CD4-positive, alpha-beta T cell treated with Interferon alpha-2 for 1 hour (primary cell): ENCODE results near the gene METTL3.
A peak's percentile ranks its signal among the peaks of the same experiment; 100 is the strongest.

Experiments used
- DNase-seq, 2 donors: peaks; one replicate each; pipeline ENCODE4 v3.0.0-alpha.2; 2020 to 2022

Gene METTL3

DNA sequence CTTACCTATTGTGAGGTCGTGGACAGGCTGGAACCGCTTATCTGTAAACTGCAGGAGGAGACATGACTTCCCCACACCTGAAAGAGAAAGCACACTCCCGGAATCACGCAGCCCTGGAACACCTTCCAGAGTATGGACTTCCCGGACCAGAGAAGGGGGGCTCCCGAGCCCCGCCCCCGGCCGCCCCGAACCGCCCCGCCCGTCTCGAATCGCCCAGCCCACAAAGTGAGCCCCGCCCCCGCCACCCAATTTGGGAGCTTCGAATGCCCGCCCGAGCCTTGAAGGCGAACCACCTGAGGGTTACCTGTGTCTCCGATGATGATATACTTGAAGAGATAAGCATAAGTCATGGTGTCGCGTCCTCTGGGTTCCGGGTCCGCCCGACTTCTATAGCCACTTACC is 34.6 kb downstream of the METTL3 start:
- no peak for DNase-seq

DNA sequence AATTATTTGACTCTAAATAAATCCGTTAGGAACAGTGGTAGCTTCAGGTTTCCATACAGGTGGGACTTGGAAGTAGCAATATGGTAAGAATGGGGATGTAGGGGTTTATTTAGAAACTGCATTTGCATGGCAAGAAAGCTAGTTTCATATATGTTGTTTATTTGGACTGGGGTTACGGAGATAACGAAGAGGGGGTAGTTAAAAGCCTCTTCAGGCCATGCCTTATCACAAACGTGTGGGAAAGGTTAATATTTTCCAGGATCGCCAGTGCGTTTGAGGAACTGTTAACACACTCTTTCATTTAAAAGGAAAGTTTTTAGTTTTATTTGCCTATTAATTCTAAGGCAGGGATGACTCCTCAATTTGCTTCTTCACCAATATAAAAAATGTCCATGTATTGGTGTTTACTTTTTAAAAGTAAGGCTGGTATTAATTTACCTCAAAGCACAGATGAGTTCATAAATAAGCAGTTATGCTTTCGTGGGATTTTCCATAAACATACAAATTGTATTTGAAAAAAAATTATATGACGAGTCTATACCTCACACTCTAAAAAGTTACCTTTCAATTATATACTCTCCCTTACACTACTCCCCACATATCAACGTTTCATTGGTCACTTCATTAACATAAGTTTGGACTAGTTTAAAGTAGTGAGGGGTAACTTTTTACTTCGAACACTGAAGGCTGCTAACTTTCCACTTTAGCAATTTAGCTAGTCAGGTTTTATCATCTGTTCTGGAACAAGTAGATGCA is 35.2 kb downstream of the METTL3 start:
- no peak for DNase-seq

DNA sequence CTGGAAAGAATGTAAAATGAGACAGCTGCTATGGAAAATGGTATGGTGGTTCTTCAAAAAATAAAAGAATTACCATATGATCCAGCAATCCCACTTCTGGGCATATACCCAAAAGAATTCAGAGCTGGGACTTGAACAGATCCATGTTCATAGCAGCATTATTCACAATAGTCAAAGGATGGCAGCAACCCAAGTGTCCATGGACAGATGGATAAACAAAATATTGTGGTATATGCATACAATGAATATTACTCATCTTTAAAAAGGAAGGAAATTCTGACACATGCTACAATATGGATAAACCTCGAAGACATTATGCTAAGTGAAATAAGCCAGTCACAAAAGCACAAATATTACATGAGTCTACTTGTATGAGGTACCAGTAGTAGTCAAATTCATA is 43.5 kb downstream of the METTL3 start:
- no peak for DNase-seq

DNA sequence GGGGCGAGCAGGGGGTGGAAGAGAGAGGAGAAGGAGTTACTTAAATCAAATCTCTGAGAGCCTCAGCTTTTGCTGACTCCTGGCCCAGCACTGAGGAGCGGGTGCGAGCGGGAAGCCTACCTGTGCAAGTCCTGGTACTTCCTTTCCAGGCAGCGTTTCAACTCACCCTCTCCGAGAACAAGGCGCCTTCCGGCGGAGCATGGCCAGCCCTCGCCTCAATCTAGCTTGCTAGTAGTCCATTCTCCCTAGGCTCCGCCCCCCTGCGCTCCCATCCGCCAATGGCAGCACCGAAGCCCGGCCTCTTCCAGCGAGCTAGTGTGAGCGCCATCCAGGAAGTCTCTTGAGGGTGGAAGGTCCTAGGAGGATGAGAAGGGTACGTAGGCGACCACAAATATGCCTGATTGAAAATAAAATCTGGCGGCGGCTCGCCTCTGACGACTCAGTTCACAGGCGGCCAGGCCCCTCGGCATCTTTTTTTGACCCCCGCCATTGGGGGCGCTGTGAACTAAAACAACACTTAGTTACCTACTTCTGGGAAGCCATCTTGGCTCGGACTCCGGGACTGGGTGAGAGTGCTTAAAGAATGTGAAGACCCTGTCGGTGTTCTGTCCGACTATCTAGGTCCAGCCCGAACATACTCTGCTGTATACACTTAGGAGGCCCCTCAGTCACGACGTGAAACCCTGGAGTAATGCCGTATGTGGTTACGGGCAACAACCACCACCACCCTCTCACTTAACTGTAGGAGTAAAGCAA is 55.0 kb downstream of the METTL3 start, which contains the start of gene CHD8:
Gene CHD8, minus strand, starts transcription at position 212 of the 756 bp plus-strand sequence. CDS start 24,480 bp downstream, outside the sequence.
- peak; percentile 100 for DNase-seq

DNA sequence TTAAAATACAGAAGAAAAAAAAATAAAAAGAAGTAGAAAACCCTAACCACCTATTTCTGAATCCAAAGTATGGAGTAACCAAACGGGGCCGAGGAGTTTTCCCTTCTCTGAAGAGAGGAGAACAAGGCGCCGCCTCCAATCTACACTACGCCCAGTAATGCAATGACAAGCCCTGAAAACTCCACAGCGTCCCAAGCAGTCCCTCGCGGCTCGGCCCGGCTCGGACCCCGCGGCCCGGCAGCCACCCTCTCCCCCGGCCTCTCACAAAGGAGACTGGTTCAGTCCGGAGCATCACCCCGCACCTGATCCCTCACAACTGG is 55.6 kb downstream of the METTL3 start:
- no peak for DNase-seq

DNA sequence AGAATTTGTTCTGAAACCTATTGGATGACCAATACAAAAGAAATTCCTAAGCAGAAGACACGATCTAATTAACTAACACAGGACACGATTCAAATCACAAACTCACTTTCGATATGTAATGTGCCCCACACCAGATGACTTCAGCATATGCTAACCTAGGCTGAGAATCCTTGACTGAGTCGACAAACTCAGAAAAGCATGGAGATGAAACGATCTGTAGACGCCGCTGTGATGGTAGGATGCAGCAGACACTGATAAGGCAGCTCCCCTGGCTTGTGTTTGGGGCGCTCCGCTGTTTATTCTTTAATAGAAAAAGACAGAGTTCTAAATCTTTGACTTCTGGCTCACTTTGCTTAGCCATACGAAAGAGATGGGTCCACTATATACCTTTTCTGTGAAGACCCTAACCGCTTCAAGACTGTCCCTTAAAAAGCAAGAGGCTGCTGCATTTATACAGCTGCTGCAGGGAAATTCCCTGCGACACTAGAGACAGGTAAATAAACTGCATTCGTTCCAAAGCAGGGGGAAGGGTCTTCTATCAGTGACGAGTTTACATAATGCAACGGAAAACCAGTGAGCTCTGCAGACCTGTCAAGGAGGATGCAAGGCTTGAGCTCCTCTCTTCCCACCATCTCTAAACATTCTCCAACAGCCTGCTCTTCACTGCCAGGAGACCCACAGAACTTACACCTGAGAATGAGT is 56.1 kb downstream of the METTL3 start:
- peak in 1 of 2 donors; percentile 53 for DNase-seq

DNA sequence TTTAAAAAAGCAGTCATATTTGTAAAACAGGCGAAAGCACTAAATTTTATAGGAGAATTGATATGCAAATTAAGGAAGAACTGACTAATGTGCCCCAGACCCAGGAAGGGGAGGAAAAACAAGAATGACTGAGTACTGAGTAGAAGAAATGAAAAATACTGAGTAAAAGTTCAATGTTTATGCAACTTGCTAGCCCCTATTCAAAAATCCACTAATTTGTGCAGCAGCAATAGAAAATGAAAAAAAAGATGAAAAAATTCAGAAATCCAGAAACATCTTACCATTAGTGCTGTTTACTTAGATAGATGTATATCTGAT is 61.3 kb downstream of the METTL3 start:
- DNase-seq, result no peak
